Measurements from ENCODE around the gene MICAL3.

DNA sequence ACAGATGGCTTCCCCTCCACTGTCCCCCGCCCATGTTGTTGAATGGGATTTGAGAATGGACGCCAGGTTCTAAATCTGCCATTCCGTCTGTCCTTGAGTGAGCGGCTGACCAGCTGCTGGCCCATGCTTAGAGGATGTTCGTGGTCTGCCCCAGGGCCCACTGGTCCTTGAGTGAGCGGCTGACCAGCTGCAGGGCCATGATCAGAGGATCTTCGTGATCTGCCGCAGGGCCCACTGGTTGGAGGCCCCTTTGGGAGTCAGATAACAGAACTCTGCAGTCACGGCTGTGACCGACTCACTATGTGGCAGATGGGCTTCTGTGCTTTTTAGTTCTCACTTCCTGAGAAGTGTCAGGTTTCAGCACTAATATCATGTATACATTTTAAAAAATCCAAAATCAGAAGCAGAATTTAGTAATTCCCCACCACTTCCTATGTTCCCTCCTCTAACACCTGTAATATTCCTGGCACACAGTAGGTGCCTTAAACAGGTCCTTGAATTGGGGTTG, 54.1 kb downstream of the MICAL3 start:
- TF ChIP-seq, protein P1, sequence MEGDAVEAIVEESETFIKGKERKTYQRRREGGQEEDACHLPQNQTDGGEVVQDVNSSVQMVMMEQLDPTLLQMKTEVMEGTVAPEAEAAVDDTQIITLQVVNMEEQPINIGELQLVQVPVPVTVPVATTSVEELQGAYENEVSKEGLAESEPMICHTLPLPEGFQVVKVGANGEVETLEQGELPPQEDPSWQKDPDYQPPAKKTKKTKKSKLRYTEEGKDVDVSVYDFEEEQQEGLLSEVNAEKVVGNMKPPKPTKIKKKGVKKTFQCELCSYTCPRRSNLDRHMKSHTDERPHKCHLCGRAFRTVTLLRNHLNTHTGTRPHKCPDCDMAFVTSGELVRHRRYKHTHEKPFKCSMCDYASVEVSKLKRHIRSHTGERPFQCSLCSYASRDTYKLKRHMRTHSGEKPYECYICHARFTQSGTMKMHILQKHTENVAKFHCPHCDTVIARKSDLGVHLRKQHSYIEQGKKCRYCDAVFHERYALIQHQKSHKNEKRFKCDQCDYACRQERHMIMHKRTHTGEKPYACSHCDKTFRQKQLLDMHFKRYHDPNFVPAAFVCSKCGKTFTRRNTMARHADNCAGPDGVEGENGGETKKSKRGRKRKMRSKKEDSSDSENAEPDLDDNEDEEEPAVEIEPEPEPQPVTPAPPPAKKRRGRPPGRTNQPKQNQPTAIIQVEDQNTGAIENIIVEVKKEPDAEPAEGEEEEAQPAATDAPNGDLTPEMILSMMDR (IDR thresholded peaks at IDR 0.05) = no peak
- TF ChIP-seq POLR2AphosphoS5 (IDR thresholded peaks at IDR 0.05; ENCODE audit: low read depth, low read length) = no peak
- no peak for TF ChIP-seq TCF7L2 (IDR thresholded peaks at IDR 0.05; ENCODE audit: low read depth, low read length)
- TF ChIP-seq SIN3A (IDR thresholded peaks at IDR 0.05; ENCODE audit: borderline replicate concordance, insufficient read depth, low read depth, low read length) = no peak

Measured in Panc1 (cell line).